HG02642 (cell line): ENCODE measurements around the gene DYNLL1.

Experiments used
- ATAC-seq: cut with Tn5 transposase; IDR thresholded peaks from one replicate; pipeline ENCODE4 v1.9.1; 2021; ENCODE audit warnings: mild to moderate bottlenecking; ENCODE audit not compliant: unreplicated experiment, poor library complexity

The DYNLL1 gene

DNA sequence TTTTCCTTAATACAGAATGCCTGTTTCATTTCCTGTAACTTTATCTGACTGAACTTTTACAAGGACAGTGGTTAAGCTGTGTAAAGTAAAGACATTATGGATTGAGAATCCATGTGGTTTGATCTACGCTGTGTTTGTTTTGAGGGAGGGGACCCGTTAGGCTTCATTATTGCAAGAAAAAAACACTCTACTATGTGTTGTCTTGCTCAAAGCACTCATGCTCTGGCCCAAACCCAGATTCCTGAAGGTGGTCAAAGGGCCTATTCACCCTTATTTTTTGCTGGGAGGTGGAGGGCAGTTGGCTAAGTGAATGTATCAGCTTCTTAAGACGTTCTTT, 50.1 kb downstream of the DYNLL1 start:
- ATAC-seq: no peak
